ENCODE results near the gene PSME1.

Gene PSME1

DNA sequence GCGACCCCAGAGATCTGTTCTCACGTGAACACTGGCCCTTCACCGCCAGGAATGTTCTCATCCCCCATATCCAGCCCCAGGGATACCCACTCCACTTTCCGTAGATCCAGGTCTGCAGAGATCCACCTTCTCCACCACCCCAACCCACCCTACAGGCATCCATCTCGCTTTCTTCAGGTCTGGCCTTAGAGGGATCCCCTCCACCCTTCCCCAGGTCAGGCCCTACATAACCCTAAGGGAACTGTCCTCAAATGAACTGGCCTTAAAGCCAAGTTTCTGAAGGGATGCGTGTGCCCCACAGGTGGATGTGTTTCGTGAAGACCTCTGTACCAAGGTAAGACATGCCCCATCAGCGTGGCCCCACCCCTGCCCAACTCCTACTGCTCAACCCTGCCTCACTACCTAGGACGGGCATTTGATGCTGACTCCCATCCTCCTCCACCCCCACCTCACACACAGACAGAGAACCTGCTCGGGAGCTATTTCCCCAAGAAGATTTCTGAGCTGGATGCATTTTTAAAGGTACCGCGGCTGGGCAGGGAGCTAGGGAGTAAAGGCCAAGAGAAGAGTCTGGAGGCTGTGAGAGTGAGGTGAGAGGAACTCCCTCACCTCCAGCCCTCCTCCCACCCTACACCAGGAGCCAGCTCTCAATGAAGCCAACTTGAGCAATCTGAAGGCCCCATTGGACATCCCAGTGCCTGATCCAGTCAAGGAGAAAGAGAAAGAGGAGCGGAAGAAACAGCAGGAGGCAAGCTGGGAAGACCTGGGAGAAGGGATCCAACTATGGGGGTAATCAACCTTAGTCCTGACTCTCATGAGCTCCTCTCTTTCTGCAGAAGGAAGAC, 912 bp downstream of the PSME1 start:
- H3K4me1 ChIP-seq (ENCODE audit: low read length), result peaks cover 11% of the 10 kb centered on the region; the same call in 1 of the 2 replicates
- peak overlapping the region; percentile 74 for H3K4me3 ChIP-seq (ENCODE audit: low read length)
- H3K27me3 ChIP-seq (replicated peaks; ENCODE audit: insufficient read depth, low read length), result no peaks in the 10 kb centered on the region
- no peaks in the 10 kb centered on the region for H4K20me1 ChIP-seq (ENCODE audit: insufficient read depth, low read length)
- H3K4me2 ChIP-seq (ENCODE audit: low read depth, low read length), result peak overlapping the region; percentile 76
- H3K9me3 ChIP-seq (replicated peaks; ENCODE audit: insufficient read depth, low read length), result no peaks in the 10 kb centered on the region
- 0 out of 2 replicates have a peak, but pooled peaks cover 2% of the 10 kb centered on the region for H3K36me3 ChIP-seq (replicated peaks; ENCODE audit: insufficient read depth, low read length)
- DNase-seq, result no peak
- TF ChIP-seq EZH2phosphoT487 (IDR thresholded peaks at IDR 0.05; ENCODE audit: low read length), result no peak
- TF ChIP-seq EZH2 (optimal IDR thresholded peaks at IDR 0.05; ENCODE audit: low read depth, low read length), result no peak
- TF ChIP-seq, protein P1, sequence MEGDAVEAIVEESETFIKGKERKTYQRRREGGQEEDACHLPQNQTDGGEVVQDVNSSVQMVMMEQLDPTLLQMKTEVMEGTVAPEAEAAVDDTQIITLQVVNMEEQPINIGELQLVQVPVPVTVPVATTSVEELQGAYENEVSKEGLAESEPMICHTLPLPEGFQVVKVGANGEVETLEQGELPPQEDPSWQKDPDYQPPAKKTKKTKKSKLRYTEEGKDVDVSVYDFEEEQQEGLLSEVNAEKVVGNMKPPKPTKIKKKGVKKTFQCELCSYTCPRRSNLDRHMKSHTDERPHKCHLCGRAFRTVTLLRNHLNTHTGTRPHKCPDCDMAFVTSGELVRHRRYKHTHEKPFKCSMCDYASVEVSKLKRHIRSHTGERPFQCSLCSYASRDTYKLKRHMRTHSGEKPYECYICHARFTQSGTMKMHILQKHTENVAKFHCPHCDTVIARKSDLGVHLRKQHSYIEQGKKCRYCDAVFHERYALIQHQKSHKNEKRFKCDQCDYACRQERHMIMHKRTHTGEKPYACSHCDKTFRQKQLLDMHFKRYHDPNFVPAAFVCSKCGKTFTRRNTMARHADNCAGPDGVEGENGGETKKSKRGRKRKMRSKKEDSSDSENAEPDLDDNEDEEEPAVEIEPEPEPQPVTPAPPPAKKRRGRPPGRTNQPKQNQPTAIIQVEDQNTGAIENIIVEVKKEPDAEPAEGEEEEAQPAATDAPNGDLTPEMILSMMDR (IDR thresholded peaks at IDR 0.05; ENCODE audit: low read length), result no peak
- peaks cover 43% of the 10 kb centered on the region for H3K79me2 ChIP-seq (ENCODE audit: low read length)
- H3K9me2 ChIP-seq (replicated peaks; ENCODE audit: insufficient read depth, low read length), result no peaks in the 10 kb centered on the region
- peaks cover 5% of the 10 kb centered on the region for H3F3A ChIP-seq (ENCODE audit: insufficient read depth, low read length)
- peak overlapping the region; percentile 35; the same call in 1 of the 2 replicates for H3K27ac ChIP-seq (ENCODE audit: low read length)
- no peak overlapping the region for H2AFZ ChIP-seq (ENCODE audit: low read length)
- peak overlapping the region; percentile 81; the same call in 1 of the 2 replicates for H3K9ac ChIP-seq (ENCODE audit: low read length)

DNA sequence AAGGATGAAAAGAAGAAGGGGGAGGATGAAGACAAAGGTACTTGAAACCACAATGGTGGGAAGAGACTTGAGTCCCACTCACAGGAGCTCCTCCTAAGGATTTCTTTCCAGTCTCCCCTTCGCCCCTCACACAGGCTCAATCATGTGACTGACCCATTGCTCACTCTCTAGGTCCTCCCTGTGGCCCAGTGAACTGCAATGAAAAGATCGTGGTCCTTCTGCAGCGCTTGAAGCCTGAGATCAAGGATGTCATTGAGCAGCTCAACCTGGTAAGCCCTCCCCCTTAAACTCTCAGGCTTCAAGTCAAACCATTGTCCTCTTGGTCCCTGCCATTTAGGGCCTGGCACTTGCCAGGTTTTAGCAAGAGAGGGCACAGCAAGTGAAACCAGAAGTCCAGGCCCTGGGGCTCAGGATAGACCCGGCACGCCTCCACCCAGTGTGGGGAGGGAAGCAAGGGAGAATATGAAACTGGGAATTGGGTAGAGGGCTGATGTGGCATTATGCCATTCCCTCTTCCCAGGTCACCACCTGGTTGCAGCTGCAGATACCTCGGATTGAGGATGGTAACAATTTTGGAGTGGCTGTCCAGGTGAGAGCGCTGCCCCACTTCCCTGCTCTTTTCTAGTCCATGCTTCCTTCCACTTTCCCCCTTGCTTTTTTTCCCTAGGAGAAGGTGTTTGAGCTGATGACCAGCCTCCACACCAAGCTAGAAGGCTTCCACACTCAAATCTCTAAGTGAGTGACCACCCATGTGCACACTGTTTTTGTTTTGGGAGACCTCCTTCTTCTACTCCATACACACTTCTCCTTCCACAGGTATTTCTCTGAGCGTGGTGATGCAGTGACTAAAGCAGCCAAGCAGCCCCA, 1.8 kb downstream of the PSME1 start:
- Histone ChIP-seq H3K4me3 (ENCODE audit: low read length) (no peak overlapping the region), H3K9me3 (replicated peaks; ENCODE audit: insufficient read depth, low read length) (no peaks in the 10 kb centered on the region), H3K9me2 (replicated peaks; ENCODE audit: insufficient read depth, low read length) (no peaks in the 10 kb centered on the region), H4K20me1 (ENCODE audit: insufficient read depth, low read length) (no peaks in the 10 kb centered on the region), H2AFZ (ENCODE audit: low read length) (no peak overlapping the region), H3K27ac (ENCODE audit: low read length) (no peak overlapping the region), H3K27me3 (replicated peaks; ENCODE audit: insufficient read depth, low read length) (no peaks in the 10 kb centered on the region), H3K9ac (ENCODE audit: low read length) (no peak overlapping the region), H3K4me1 (ENCODE audit: low read length) (peaks cover 11% of the 10 kb centered on the region; the same call in 1 of the 2 replicates), H3K36me3 (replicated peaks; ENCODE audit: insufficient read depth, low read length) (0 out of 2 replicates have a peak, but pooled peaks cover 2% of the 10 kb centered on the region), H3K79me2 (ENCODE audit: low read length) (peaks cover 43% of the 10 kb centered on the region), H3F3A (ENCODE audit: insufficient read depth, low read length) (peaks cover 8% of the 10 kb centered on the region), H3K4me2 (ENCODE audit: low read depth, low read length) (peak overlapping the region; percentile 76; the same call in 1 of the 2 replicates)
- no peak for TF ChIP-seq EZH2 (optimal IDR thresholded peaks at IDR 0.05; ENCODE audit: low read depth, low read length)
- DNase-seq, result no peak

DNA sequence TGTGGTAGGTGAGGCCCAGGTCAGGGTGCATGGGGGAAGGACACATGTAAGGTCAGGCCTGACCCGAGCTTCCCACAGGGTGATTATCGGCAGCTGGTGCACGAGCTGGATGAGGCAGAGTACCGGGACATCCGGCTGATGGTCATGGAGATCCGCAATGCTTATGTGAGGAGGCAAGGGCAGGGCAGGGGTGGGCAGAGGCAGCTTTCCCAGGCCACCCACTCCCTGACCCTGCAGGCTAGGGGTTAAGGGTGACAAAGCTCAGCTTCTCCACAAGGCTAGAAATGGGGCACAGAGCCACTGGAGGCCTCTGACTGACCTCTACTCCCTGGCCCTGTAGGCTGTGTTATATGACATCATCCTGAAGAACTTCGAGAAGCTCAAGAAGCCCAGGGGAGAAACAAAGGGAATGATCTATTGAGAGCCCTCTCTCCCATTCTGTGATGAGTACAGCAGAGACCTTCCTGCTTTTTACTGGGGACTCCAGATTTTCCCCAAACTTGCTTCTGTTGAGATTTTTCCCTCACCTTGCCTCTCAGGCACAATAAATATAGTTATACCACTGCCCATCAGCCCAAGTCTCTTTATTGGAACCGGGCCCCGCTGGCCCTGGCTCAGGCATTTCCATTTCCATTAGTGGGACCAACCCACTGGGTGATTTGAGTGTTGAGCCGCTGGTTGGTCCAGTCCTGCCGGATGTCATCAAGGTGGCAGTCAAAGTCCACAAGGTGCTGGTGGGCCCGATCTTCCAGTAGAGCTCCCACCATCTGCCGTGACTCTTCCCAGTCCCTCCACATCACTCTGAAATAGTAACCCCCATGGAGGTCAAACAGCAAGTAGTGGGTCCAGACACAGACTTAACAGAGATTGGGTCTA, 2.6 kb downstream of the PSME1 start:
- H3K27me3 ChIP-seq (replicated peaks; ENCODE audit: insufficient read depth, low read length), result no peaks in the 10 kb centered on the region
- TF ChIP-seq EZH2phosphoT487 (IDR thresholded peaks at IDR 0.05; ENCODE audit: low read length) (no peak), EZH2 (optimal IDR thresholded peaks at IDR 0.05; ENCODE audit: low read depth, low read length) (no peak)
- TF ChIP-seq, protein P1 (IDR thresholded peaks at IDR 0.05; ENCODE audit: low read length), result no peak
- DNase-seq, result no peak
- H3K27ac ChIP-seq (ENCODE audit: low read length), result no peak overlapping the region
- 0 out of 2 replicates have a peak, but pooled peaks cover 2% of the 10 kb centered on the region for H3K36me3 ChIP-seq (replicated peaks; ENCODE audit: insufficient read depth, low read length)
- H3F3A ChIP-seq (ENCODE audit: insufficient read depth, low read length), result peaks cover 8% of the 10 kb centered on the region
- peaks cover 11% of the 10 kb centered on the region; the same call in 1 of the 2 replicates for H3K4me1 ChIP-seq (ENCODE audit: low read length)
- H3K9me3 ChIP-seq (replicated peaks; ENCODE audit: insufficient read depth, low read length), result no peaks in the 10 kb centered on the region
- no peaks in the 10 kb centered on the region for H3K9me2 ChIP-seq (replicated peaks; ENCODE audit: insufficient read depth, low read length)
- no peak overlapping the region for H2AFZ ChIP-seq (ENCODE audit: low read length)
- no peaks in the 10 kb centered on the region for H4K20me1 ChIP-seq (ENCODE audit: insufficient read depth, low read length)
- no peak overlapping the region for H3K9ac ChIP-seq (ENCODE audit: low read length)
- H3K4me3 ChIP-seq (ENCODE audit: low read length), result no peak overlapping the region
- peaks cover 43% of the 10 kb centered on the region for H3K79me2 ChIP-seq (ENCODE audit: low read length)
- H3K4me2 ChIP-seq (ENCODE audit: low read depth, low read length), result no peak overlapping the region

Measured in MM.1S (cell line).